HG03439 (cell line): ENCODE measurements around the gene PTPN1.
"Not testable (repeated sequence)": the region's sequence is repeated elsewhere in the genome, so short reads cannot be mapped to it uniquely, and the experiment has no call there.

ENCODE experiments used
- ATAC-seq: cut with Tn5 transposase; IDR thresholded peaks from one replicate; pipeline ENCODE4 v1.9.1; 2021; ENCODE audit warnings: mild to moderate bottlenecking, moderate library complexity; ENCODE audit not compliant: unreplicated experiment

PTPN1 gene

GRCh38 chr20:50552979-50553378 is 42.8 kb downstream of the PTPN1 start:
- ATAC-seq: no peak

GRCh38 chr20:50554694-50555579 is 44.8 kb downstream of the PTPN1 start:
- ATAC-seq: no peak

- no peak for ATAC-seq
These were observed 45.5 kb downstream of the PTPN1 start for GRCh38 chr20:50555662-50556061.

- no peak for ATAC-seq
These were observed 47.5 kb downstream of the PTPN1 start for GRCh38 chr20:50557549-50558134.

GRCh38 chr20:50558483-50558925 is 48.3 kb downstream of the PTPN1 start:
- no peak for ATAC-seq

- no peak for ATAC-seq
These were observed 49.0 kb downstream of the PTPN1 start for GRCh38 chr20:50559149-50559548.

- no peak for ATAC-seq
These were observed 49.9 kb downstream of the PTPN1 start for GRCh38 chr20:50559856-50560638.

GRCh38 chr20:50560867-50561266 is 50.7 kb downstream of the PTPN1 start:
- ATAC-seq: no peak

GRCh38 chr20:50561379-50562078 is 51.3 kb downstream of the PTPN1 start:
- no peak for ATAC-seq

GRCh38 chr20:50562262-50562701 is 52.1 kb downstream of the PTPN1 start:
- no peak for ATAC-seq

GRCh38 chr20:50563133-50563944 is 53.2 kb downstream of the PTPN1 start:
- ATAC-seq: no peak

- no peak for ATAC-seq
These were observed 55.2 kb downstream of the PTPN1 start for GRCh38 chr20:50565383-50565782.

GRCh38 chr20:50565871-50566270 is 55.7 kb downstream of the PTPN1 start:
- ATAC-seq: no peak

- no peak for ATAC-seq
These were observed 57.8 kb downstream of the PTPN1 start for GRCh38 chr20:50567860-50568548.

GRCh38 chr20:50568549-50568942 is 58.4 kb downstream of the PTPN1 start:
- ATAC-seq: no peak

- not testable (repeated sequence) for ATAC-seq
These were observed 59.3 kb downstream of the PTPN1 start for GRCh38 chr20:50569487-50569863.

GRCh38 chr20:50569864-50570836 is 60.0 kb downstream of the PTPN1 start:
- peak; percentile 71 for ATAC-seq

GRCh38 chr20:50571466-50571865 is 61.3 kb downstream of the PTPN1 start:
- ATAC-seq: no peak
